22Rv1 (cell line): ENCODE measurements around the gene SCGB3A2.

ENCODE experiments used
- ZFX ChIP-seq: fragments of 450-650 bp; IDR thresholded peaks from 2 replicates; pipeline ENCODE4 v1.6.1; 2017; ENCODE audit warnings: antibody characterized with exemption, borderline replicate concordance
- TF ChIP-seq, protein P1 (sequence below): fragments of 450-650 bp; IDR thresholded peaks from 2 replicates; pipeline ENCODE4 v1.5.1; 2017; ENCODE audit warnings: mild to moderate bottlenecking

DNA sequence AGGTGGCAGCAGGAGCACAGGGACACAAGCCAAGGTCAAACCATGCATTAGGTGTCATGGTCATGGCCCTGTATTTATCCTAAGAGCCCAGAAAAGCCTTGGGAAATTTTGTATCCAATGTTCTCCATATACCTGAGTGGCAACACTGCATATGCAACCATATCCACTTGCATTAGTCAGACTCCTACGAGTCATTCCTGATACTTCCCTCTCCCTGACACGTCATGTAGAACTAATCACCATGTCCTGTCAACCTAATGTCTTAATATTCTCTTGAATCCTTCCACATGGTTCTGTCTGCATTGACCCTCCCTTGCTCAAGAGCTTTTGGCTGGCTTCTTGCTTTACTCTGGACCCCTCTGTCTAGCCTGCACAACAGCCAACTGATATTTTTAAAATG lies 9.4 kb downstream of the SCGB3A2 start:
- TF ChIP-seq, protein P1, sequence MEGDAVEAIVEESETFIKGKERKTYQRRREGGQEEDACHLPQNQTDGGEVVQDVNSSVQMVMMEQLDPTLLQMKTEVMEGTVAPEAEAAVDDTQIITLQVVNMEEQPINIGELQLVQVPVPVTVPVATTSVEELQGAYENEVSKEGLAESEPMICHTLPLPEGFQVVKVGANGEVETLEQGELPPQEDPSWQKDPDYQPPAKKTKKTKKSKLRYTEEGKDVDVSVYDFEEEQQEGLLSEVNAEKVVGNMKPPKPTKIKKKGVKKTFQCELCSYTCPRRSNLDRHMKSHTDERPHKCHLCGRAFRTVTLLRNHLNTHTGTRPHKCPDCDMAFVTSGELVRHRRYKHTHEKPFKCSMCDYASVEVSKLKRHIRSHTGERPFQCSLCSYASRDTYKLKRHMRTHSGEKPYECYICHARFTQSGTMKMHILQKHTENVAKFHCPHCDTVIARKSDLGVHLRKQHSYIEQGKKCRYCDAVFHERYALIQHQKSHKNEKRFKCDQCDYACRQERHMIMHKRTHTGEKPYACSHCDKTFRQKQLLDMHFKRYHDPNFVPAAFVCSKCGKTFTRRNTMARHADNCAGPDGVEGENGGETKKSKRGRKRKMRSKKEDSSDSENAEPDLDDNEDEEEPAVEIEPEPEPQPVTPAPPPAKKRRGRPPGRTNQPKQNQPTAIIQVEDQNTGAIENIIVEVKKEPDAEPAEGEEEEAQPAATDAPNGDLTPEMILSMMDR: no peak
- no peak for TF ChIP-seq ZFX
